ENCODE results near the gene RNASEH1.

- no peak for TF ChIP-seq CTCF (IDR thresholded peaks at IDR 0.05)
- TF ChIP-seq ZFX (IDR thresholded peaks at IDR 0.05; ENCODE audit: borderline replicate concordance), result no peak
Observed at GRCh38 chr2:3557639-3558204, 411 bp downstream of the RNASEH1 start.
